HUDEP-2 (cell line): ENCODE measurements around the gene LMBR1.

Experiments
- DNase-seq, 76 experiments: peaks; one replicate each; lab custom pipeline; 2025; ENCODE audit not compliant: unreplicated experiment in 76 of 76; lab: John Stamatoyannopoulos, UW

The LMBR1 gene

GRCh38 chr7:156765901-156766656 lies 126.9 kb downstream of the LMBR1 start:
- DNase-seq = no peak

DNA sequence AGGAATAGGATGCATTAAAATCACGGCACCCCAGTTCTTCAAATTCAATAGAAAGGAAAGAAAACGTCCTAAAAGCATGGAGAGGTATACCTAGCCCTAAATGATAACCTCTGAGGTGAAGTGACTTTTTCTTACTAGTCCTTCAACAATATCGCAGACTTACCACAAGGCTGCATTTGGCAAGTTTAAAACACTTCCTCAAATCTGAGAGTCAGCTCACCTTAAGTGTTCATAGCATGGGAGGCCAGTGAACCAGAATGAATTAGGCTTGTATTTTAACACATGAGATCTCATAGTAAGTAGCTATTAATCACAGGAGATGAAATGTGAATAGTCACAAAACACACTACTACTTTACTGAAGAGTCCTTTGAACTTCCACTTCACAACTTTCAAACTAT lies 128.2 kb downstream of the LMBR1 start:
- no peak for DNase-seq

DNA sequence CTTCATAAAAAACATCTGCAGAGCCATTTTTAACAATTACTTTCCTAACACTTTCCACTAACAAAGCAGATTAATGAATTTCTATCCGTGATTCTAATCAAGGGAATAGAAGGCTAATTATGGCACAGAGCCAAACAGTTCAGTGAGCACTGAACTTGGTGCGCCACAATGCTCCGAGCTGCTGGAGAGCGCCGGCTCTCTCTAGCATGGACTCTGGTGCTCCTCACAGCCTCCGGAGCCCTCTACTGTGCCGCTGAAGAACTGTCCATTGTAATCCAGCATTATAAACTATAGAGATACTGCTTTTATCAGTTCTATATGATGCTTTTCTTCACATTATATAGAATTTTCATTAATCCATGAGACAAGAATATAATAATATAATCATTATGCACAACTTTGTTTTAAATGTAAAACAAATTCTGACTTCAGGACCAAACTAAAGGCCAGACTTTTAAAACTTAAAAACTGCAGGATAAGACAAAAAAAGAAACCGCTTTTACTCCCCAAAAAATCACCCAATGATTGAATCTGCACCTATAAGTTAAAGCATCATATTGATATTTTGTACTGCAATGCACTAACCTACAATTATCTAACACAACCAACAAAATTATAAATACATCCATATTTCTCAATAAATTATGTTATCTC lies 128.8 kb downstream of the LMBR1 start:
- peak in 19 of 76 experiments; percentile 3 to 47 (median 16) for DNase-seq

DNA sequence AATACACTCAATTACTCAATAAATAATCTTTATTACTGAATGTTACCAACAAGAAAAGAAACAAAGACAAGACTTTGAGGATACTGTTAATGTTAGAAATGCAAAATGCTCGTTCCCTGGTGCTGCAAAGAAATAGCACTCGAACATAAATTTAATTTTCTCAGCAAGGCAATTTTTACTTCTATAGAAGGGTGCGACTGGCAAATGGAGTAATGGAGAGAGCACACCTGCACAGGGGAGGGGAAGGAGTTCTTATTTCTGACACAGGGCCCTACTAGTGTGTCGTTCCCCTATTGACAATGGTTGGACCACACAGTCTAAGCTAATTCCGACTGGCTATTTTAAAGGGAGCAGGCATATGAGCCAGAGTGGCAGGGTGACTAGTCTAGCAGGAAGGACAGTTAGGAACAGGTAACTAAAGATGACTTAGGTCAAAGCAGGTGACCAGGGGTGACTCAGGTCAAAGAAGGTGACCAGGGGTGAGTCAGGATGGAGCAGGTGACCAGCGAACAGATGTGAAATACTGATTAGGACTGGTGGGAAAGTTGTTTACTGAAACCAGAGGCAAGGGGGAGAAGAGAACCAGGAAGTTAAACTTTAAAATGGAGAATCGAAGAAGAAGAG lies 133.3 kb downstream of the LMBR1 start:
- no peak for DNase-seq

DNA sequence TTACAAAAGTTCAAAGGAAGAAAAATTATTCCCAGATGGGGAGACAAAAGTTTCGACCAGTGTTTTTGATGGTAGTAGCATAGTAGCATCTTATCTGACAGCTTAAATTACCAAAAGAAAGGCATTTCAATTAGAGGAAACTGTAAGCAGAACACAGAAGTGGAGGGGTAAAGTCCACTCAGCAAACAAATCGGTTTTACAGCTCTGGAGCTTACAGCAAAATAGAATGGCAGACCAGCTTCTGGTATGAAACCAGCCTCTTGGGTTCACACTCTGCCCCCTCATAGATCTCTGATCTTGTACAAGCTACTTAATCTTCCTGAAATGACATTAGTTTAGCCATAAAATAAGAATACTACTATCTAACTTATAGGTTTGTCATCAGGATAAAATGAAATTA lies 133.8 kb downstream of the LMBR1 start:
- DNase-seq = no peak

DNA sequence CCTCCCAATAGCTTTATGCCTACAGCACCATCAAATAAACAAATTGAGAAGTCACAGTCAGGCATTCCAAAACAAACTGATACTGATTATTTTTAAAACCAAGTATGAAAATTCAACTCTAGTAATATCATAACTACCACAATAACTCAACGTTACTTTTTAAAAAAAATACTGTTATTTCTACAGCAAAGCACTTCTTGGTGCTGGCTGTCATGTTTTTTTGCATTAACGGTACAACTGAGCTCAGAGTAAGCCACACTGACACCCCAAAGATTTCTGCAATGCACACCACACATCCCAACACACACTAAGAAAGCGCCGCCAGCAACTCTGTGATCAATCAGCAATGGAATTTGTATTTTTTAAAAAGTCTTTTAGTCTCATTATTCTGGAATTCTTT lies 138.8 kb downstream of the LMBR1 start:
- DNase-seq = no peak

DNA sequence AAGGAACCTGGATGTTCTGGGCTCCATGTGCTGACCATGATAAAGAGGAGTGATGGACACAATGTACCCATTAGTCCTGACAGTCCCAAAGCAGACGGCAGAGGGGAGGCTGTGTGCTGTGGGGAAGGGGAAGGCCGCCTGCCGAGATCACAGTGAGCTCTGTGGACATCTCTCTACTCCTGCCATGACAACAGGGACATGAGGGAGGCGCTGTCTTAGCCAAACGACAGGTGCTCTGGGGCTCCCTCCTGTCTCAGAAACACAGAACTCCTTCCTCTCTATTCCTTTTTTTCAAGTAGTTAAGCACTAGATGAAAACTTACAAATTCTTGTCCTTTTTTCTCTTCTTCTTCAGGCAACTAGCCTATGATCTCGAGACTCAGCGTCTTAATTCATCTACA lies 139.4 kb downstream of the LMBR1 start:
- no peak for DNase-seq

DNA sequence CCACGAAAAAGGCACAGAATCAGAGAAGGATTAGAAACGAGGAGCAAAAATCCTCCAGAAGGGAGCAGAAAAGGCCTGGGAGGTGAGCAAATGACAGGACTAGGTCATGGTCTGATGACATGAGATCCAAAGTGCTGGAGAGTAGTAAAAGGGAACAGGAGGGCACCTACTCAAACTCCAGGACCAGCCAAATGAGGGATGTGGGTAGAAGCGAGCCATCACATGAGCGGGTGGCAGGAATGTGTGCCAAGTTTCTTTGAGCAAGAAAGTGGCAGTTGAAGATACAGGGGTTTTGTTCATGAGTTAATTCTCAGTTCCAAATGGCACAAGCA lies 139.8 kb downstream of the LMBR1 start:
- DNase-seq = no peak

DNA sequence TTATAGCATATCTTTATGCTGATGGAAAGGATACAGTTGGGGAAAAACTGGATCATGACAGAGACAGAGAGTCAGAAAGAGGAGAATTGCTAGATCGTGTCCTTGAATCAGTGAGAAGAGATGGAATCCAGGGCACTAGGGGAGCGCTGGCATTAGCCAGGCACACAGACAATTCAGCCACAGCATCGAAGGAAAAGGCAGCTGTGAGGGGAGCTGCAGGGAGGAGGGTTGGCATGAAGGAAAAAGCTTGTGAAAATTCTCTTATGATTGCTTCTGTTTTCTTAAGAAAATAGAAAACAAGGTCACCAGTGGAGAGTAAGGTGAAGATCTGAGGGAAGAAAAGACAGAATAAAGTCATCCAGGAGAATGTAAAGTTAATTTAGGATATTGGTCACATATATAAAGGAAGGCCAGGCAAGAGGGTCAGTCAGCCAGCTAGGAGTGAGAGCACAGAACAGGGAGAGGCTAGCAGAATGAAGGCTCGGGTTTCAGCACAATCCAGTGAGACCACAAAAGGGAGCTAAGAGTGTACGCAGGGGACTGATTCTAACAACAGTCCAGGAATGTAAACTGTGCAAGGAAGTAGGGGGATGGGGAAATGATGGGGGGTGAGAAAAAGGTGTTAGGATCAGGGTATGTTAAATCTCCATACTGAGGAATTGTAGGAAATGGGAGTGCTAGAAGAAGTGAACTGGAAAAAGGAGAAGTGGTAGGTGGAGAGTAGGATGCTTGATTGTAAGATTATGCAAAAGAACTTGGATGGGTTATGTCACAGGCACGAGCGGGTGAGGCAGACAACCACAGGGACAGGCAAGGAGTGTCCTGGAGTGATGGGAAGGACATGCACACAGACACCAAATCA lies 140.4 kb downstream of the LMBR1 start:
- no peak for DNase-seq

- DNase-seq = peak in 1 of 76 experiments; percentile 4
These were observed 141.7 kb downstream of the LMBR1 start for GRCh38 chr7:156751319-156751718.

GRCh38 chr7:156747718-156748117 lies 145.3 kb downstream of the LMBR1 start:
- no peak for DNase-seq

DNA sequence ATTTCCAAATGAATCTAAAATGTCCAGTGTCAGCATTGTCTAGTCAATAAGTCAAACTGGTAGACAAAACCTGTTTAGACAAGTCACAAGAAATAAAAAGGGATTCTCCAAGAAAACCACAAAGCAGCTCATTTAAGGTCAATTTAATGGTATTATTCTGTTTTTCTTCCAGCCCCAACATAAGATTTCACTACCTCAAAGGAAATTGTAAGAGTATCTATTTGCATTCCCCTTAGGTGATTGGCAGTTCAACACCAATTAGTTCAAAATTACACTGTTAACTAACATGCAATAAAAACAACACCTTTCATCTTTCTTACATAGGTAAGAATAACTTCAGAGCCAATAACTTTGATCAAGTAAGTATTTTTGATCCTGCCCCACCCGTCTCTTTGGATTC lies 146.1 kb downstream of the LMBR1 start:
- DNase-seq = no peak

DNA sequence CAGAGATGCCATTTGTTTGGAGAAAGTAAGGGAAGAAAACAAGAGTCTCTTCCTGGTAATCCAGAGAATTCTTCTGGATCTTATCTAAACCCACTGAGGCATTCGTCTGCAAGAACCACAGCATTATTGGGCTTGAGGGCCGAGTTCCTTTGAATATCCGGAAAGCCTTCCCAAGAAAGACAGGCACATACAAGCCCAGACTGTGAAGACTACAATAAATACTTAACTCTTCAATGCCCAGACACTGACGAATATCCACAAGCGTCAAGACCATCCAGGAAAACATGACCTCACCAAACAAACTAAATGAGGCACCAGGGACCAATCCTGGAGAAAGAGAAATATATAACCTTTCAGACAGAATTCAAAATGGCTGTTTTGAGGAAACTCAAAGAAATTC lies 153.4 kb downstream of the LMBR1 start:
- no peak for DNase-seq

DNA sequence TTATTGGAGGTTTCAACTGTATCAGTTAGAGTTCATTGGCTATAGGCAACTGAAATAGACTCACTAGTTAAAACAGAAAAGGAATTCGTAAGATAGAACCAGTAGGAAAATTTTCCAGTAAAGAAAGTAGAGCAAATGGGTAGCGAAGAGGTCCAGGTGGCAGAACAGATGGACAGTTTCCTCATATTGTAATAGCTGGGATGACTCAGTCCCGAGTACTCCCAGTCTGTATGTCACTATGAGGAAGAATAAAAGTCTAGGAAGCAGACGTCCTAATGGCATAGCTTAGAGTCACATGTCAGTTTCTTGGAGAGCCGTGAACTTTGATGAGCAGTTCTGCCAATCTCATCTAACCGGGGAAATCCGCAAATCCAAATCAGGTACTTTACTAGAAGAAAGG lies 157.1 kb downstream of the LMBR1 start:
- no peak for DNase-seq

DNA sequence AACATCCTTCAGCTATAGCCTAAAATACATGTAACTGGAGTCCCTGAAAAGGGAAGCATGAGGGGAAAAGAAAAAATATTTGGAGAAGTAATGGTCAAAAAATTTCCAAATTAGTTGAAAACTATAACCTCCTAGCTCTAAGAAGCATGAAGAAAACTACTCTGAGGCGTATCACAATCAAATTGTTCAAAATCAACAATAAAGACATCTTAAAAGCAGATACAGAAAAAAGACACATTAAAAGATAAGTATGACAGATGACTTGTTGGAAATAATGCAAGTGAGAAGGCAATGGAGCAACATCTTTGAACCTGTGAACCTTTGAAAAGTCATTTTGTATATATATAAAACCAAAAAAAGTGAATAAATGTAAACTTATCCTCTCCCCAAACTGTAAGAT lies 159.3 kb downstream of the LMBR1 start:
- no peak for DNase-seq

- DNase-seq = no peak
These were observed 160.8 kb downstream of the LMBR1 start for GRCh38 chr7:156732091-156732625.

GRCh38 chr7:156731651-156732050 lies 161.3 kb downstream of the LMBR1 start:
- DNase-seq = no peak

GRCh38 chr7:156725936-156726335 lies 167.0 kb downstream of the LMBR1 start:
- no peak for DNase-seq

GRCh38 chr7:156725073-156725472 lies 167.9 kb downstream of the LMBR1 start:
- DNase-seq = no peak

- DNase-seq = no peak
These were observed 170.7 kb downstream of the LMBR1 start for GRCh38 chr7:156722043-156722826.
